ENCODE results near the gene ADCY5.

- TF ChIP-seq YY1 (IDR thresholded peaks at IDR 0.05; ENCODE audit: insufficient read depth, insufficient read length) (no peak), ZNF274 (IDR thresholded peaks at IDR 0.05; ENCODE audit: low read depth, low read length) (no peak), SUZ12 (IDR thresholded peaks at IDR 0.05; ENCODE audit: extremely low read depth, insufficient read depth, insufficient read length) (no peak)
Observed at GRCh38 chr3:123423031-123423430, 25.9 kb downstream of the ADCY5 start.

Measured in NT2/D1 (cell line).